Mesothelial cell of epicardium (in vitro differentiated cells): ENCODE results near the gene SARS1. TPM values are rescaled to one million over a fixed set of nuclear protein-coding genes. Genes with fewer than 3 reads are reported as not detected.

Experiments
- DNase-seq, 2 experiments: peaks; one replicate each; pipeline ENCODE4 v3.0.0; 2021; ENCODE audit warnings: low spot score in 2 of 2; ENCODE audit not compliant: unreplicated experiment in 2 of 2
- H3K27ac Mint-ChIP-seq: 2 replicates; pipeline ENCODE4 v1.8.0; 2021; ENCODE audit warnings: mixed read lengths
- H3K27me3 Mint-ChIP-seq: 2 replicates; pipeline ENCODE4 v1.8.0; 2021; ENCODE audit warnings: low read depth, mixed read lengths
- H3K36me3 Mint-ChIP-seq: 2 replicates; pipeline ENCODE4 v1.8.0; 2021; ENCODE audit warnings: mixed read lengths
- H3K4me1 Mint-ChIP-seq: 2 replicates; pipeline ENCODE4 v1.8.0; 2021; ENCODE audit warnings: mixed read lengths
- H3K4me3 Mint-ChIP-seq: 2 replicates; pipeline ENCODE4 v1.8.0; 2021; ENCODE audit warnings: mild to moderate bottlenecking, moderate library complexity, mixed read lengths
- H3K9me3 Mint-ChIP-seq: 2 replicates; pipeline ENCODE4 v1.8.0; 2021; ENCODE audit warnings: mixed read lengths
- CTCF ChIP-seq: fragments of 200-600 bp; sonication (generic); IDR thresholded peaks from one replicate; pipeline ENCODE4 v1.5.0; 2021; ENCODE audit warnings: antibody characterized with exemption; ENCODE audit not compliant: unreplicated experiment
- total RNA-seq: library from RNA; stranded (reverse); gene quantifications from 3 replicates; pipeline ENCODE4 v1.2.1, GENCODE V29; 2021

Gene SARS1
- total RNA-seq, 1 donor from 2014 or later = 104 TPM

- peaks cover 6% of the 10 kb centered on the region for H3K36me3 Mint-ChIP-seq
- H3K4me3 Mint-ChIP-seq = no peak overlapping the region
- no peak for DNase-seq
- H3K4me1 Mint-ChIP-seq = peaks cover 5% of the 10 kb centered on the region
- no peaks in the 10 kb centered on the region for H3K9me3 Mint-ChIP-seq
- no peak for TF ChIP-seq CTCF
- H3K27ac Mint-ChIP-seq = no peak overlapping the region
- no peaks in the 10 kb centered on the region for H3K27me3 Mint-ChIP-seq
These were observed 51.3 kb downstream of the SARS1 start for GRCh38 chr1:109265016-109265415.

- H3K4me1 Mint-ChIP-seq = peaks cover 5% of the 10 kb centered on the region
These were observed 52.1 kb downstream of the SARS1 start for GRCh38 chr1:109265741-109266330.

GRCh38 chr1:109266965-109267364, 53.2 kb downstream of the SARS1 start:
- no peak overlapping the region for H3K4me3 Mint-ChIP-seq
- no peaks in the 10 kb centered on the region for H3K27me3 Mint-ChIP-seq
- H3K9me3 Mint-ChIP-seq = no peaks in the 10 kb centered on the region
- no peak for TF ChIP-seq CTCF
- peaks cover 5% of the 10 kb centered on the region for H3K4me1 Mint-ChIP-seq
- H3K36me3 Mint-ChIP-seq = peaks cover 11% of the 10 kb centered on the region
- no peak for DNase-seq
- H3K27ac Mint-ChIP-seq = no peak overlapping the region

More at GRCh38 chr1:109265741-109266330, 52.1 kb downstream of the SARS1 start:
- DNase-seq = no peak
- Mint-ChIP-seq H3K4me3 (no peak overlapping the region), H3K36me3 (peaks cover 8% of the 10 kb centered on the region), H3K27ac (no peak overlapping the region), H3K27me3 (no peaks in the 10 kb centered on the region), H3K9me3 (no peaks in the 10 kb centered on the region)
- no peak for TF ChIP-seq CTCF

GRCh38 chr1:109267743-109268300, 54.1 kb downstream of the SARS1 start:
- H3K27me3 Mint-ChIP-seq = no peaks in the 10 kb centered on the region
- H3K9me3 Mint-ChIP-seq = no peaks in the 10 kb centered on the region
- no peak overlapping the region for H3K27ac Mint-ChIP-seq
- no peak for DNase-seq
- peaks cover 12% of the 10 kb centered on the region for H3K4me1 Mint-ChIP-seq
- no peak for TF ChIP-seq CTCF
- no peak overlapping the region for H3K4me3 Mint-ChIP-seq
- peaks cover 11% of the 10 kb centered on the region for H3K36me3 Mint-ChIP-seq

GRCh38 chr1:109268431-109269211, 54.9 kb downstream of the SARS1 start:
- H3K27ac Mint-ChIP-seq = no peak overlapping the region

More at GRCh38 chr1:109268431-109269211, 54.9 kb downstream of the SARS1 start:
- Mint-ChIP-seq H3K27me3 (no peaks in the 10 kb centered on the region), H3K4me3 (no peak overlapping the region), H3K9me3 (no peaks in the 10 kb centered on the region), H3K36me3 (peaks cover 11% of the 10 kb centered on the region), H3K4me1 (peaks cover 13% of the 10 kb centered on the region)
- no peak for DNase-seq
- no peak for TF ChIP-seq CTCF
